GM13977 (cell line): ENCODE results near the gene CALD1.

Experiments used
- DNase-seq: peaks from one replicate; pipeline ENCODE4 v3.0.0; 2012; ENCODE audit warnings: low spot score
- in situ Hi-C: fragments of 300-500 bp; cut with MboI; formaldehyde crosslinking; loops from one replicate; pipeline ENCODE4 v1.12.0; 2022; ENCODE audit warnings: low sequenced_read_pairs, low pct_unique_long_range_greater_than_20kb, mixed read lengths, inconsistent platforms; ENCODE audit not compliant: unreplicated experiment
- TF ChIP-seq, protein P1 (sequence below): IDR thresholded peaks from 2 replicates; pipeline ENCODE4 v1.5.1; 2012; ENCODE audit warnings: mild to moderate bottlenecking, control low read depth; ENCODE audit not compliant: insufficient read depth; ENCODE audit errors: extremely low read depth, missing control alignments

CALD1 gene

GRCh38 chr7:134777908-134778580 lies 1.4 kb upstream of the CALD1 start:
- in situ Hi-C loops, result no loop called here
- TF ChIP-seq, protein P1, sequence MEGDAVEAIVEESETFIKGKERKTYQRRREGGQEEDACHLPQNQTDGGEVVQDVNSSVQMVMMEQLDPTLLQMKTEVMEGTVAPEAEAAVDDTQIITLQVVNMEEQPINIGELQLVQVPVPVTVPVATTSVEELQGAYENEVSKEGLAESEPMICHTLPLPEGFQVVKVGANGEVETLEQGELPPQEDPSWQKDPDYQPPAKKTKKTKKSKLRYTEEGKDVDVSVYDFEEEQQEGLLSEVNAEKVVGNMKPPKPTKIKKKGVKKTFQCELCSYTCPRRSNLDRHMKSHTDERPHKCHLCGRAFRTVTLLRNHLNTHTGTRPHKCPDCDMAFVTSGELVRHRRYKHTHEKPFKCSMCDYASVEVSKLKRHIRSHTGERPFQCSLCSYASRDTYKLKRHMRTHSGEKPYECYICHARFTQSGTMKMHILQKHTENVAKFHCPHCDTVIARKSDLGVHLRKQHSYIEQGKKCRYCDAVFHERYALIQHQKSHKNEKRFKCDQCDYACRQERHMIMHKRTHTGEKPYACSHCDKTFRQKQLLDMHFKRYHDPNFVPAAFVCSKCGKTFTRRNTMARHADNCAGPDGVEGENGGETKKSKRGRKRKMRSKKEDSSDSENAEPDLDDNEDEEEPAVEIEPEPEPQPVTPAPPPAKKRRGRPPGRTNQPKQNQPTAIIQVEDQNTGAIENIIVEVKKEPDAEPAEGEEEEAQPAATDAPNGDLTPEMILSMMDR, result no peak

DNA sequence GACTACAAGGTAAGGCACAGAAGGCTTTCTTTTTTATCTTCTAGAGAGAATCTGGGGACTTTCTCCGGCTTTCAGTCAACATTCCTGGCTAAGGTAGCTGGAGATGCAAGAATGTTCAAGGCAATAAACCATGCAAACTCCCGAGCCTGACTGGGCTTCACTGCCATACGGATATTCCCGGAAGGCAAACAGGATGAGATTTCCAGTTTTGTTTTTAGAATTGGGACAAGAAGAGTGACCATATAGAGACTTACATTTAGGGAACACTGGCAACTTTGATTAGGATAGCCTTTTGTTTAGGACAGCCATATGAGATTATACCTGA lies 269 bp downstream of the CALD1 start:
- TF ChIP-seq, protein P1, result no peak
- in situ Hi-C loops, result no loop called here
- no peak for DNase-seq

More at GRCh38 chr7:134777908-134778580, 1.4 kb upstream of the CALD1 start:
- no peak for DNase-seq

DNA sequence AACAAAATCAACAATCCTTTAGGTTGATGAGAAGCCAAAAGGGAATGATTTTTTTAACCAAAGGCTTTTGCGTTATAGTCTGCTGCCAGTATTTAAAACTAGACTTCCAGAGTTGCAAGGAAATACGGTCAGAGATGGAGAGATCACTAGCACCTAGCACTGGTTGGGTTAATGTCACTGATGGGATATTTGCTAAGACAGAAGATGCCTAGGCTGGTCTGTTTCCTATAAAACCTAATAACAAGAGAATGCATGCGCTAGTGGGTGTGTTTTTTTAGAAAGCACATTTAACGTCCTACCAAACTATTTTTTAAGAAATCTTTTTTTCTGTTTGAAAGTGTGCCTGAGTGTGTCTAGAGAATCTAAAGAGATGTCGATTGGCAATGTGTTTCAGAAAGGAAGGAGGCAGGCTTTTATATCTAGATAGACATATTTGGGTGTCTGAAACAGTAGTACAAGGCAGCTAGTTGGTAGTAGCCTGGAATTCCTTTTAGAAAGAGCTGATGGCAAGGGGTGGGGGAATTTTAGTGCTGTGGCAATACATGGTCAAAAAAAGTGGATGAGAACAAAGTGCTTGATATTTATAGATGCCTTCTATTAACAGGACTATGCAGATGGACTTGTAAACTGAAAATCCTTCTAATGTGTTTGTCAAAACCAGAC lies 863 bp downstream of the CALD1 start:
- TF ChIP-seq, protein P1, result no peak
- no peak for DNase-seq
- in situ Hi-C loops, result no loop called here

GRCh38 chr7:134781171-134781570 lies 1.7 kb downstream of the CALD1 start:
- TF ChIP-seq, protein P1, result no peak
- in situ Hi-C loops, result no loop called here
- no peak for DNase-seq

- in situ Hi-C loops, result no loop called here
- TF ChIP-seq, protein P1, result no peak
These were observed 2.7 kb downstream of the CALD1 start for GRCh38 chr7:134782121-134782623.

GRCh38 chr7:134783294-134784069 lies 4.0 kb downstream of the CALD1 start:
- TF ChIP-seq, protein P1, result no peak
- in situ Hi-C loops, result no loop called here

More at GRCh38 chr7:134782121-134782623, 2.7 kb downstream of the CALD1 start:
- DNase-seq, result no peak

More at GRCh38 chr7:134783294-134784069, 4.0 kb downstream of the CALD1 start:
- DNase-seq, result no peak
